ENCODE measurements around the gene TBC1D16.
A peak's percentile ranks its signal among the peaks of the same experiment; 100 is the strongest.
"Not testable (repeated sequence)": the region's sequence is repeated elsewhere in the genome, so short reads cannot be mapped to it uniquely, and the experiment has no call there.

Gene TBC1D16

DNA sequence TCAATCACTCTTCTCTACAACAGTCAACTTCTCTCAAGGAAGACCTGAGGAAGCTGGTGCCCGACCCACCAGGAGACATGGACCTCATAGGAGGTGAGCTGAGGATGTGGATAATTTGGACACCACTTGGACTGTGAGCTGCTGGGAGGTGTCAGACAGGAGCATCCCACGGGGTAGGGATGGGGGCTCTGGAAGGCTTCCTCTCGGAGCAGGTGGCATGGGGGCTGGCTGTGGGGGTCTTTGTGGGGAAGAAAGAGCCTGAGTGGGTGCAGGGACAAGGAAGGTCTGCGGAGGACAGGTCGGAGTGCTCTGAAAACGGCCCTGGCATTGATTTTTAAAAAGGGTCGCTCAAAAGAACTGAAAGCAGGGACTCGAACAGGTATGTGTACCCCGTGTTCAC, 64.0 kb downstream of the TBC1D16 start:
- DNase-seq: no peak

DNA sequence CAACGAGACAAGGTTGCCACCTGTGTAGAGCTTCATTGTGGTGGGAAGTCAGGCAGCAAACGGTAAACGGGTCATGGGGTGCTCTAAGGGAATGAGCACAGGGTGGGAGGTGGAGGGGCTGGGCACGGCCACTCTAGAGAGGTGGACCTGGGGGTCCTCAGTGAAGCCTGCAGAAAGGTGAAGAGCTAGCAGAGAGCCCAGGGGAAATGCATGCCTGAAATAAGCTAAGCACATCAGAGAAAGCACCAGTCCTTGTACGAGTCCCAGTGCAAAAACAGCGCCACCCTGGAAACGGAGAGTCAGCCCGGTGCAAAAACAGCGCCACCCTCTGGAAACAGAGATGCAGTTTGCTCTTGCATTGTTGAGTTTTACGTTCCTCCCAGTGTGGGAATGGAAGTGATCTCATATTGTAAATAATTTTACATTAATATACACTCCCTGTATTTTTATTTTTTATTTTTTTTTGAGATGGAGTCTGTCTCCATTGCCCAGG, 65.0 kb downstream of the TBC1D16 start:
- peak; percentile 67 for DNase-seq

DNA sequence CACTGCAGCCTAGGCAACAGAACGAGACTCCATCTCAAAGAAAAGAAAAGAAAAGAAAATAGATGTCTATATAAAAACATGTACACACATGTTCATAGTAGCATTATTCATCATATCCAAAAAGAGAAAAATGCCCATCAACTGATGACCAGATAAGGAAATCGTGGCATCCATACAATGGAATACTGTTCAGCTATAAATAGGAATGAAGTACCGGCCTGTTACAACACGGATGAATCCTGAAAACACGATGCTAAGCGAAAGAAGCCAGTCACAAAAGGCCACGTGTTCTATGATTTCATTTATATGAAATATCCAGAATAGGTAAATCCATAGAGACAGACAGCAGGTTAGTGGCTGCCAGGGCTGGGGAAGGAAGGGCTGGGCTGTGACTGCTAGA, 65.8 kb downstream of the TBC1D16 start:
- DNase-seq: no peak

DNA sequence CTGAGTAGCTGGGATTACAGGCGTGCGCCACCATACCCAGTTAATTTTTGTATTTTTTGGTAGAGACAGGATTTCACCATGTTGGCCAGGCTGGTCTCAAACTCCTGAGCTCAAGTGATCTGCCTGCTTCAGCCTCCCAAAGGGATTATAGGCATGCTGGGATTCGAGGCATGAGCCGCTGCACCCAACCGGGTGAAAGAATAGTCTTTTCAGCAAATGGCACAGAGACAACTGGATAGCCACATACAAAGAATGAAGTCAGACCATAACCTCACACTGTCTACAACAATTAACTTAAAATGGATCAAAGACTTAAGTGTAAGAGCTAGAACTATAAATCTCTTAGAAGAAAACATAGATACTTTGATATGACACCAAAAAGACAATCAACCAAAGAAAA, 67.6 kb downstream of the TBC1D16 start:
- no peak for DNase-seq

DNA sequence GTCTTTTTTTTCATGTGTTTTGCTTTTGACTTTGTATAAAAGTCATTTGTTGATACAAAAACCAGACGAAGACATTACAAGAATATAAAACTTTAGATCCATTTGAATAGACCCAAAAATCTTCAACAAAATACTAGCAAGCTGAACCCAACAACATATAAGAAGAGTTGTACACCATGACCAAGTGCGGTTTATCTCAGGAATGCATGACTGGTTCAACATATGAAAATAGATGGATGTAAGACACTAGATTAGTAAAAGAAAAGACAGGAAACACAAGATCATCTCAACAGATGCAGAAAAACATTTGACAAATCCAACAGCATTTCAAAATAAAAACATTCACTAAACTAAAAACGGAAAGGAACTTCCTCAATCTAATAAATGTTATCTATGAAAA, 69.0 kb downstream of the TBC1D16 start:
- no peak for DNase-seq

DNA sequence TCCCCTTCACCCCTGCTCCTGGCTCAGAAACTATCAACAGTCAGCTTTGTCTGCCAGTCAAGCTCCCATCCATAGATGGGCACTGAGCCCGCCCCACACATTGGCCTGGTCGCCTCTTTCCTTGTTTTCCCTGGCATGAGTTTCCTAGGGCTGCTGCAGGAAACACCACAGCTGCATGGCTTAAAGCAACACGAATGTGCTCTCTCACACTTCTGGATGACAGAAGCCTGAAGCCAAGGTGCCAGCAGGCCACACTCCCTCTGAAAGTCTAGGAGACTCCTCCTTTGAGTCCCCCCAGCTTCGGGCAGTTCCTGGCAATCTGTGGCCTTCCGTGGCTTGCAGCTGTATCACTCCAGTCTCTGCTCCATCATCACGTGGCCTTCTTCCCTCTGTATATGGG, 69.9 kb downstream of the TBC1D16 start:
- DNase-seq: no peak

DNA sequence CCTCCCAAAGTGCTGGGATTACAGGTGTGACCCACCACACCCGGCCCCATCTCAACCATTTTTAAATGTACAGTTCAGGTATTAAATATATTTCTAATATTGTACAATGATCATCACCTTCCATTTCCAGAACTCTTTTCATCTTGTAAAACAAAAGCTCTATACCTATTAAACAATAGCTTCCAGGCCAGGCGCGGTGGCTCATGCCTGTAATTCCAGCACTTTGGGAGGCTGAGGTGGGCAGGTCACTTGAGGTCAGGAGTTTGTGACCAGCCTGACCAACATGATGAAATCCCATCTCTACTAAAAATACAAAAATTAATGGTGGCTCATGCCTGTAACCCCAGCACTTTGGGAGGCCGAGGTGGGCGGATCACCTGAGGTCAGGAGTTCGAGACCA, 73.2 kb downstream of the TBC1D16 start:
- not testable (repeated sequence) for DNase-seq

DNA sequence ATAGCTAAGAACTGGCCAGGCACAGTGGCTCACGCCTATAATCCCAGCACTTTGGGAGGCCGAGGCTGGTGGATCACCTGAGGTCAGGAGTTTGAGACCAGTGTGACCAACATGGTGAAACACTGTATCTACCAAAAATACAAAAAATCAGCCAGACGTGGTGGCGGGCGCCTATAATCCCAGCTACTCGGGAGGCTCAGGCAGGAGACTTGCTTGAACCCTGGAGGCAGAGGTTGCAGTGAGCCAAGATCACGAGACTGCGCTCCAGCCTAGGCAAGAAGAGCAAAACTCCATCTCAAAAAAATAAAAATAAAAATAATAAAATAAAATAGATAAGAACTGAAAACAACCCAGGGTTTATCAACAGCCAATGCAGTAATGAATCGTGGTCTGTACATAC, 74.1 kb downstream of the TBC1D16 start:
- not testable (repeated sequence) for DNase-seq

DNA sequence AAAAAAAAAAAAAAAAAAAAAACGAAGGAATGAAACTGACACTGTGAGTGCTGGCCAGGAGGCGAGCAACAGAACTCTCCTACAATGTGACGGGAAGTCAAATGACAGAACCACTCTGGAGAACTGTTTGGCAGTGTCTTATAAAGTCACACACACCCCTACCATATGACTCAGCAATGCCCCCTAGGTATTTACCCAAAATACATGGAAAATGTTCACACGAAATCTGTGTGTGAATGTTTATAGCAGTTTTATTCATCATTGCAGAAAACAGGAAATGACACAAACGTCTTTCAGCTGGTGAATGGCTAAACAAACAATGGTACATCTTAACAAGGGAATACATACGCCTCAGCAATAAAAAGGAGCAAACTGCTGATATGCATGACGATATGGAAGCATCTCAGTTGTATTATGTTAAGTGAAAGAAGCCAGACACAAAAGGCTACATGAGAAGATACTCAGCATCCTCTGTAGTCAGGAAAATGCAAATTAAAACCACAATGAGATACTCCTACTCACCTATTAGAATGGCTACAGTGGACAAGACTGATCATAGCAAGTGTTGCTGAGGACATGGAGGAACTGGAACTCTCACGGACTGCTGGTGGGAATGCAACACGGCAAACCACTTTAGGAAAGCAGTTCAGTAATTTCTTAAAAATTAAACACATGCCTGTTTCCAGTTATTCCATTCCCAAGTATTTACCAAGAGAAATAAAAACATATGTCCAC, 74.7 kb downstream of the TBC1D16 start:
- no peak for DNase-seq

DNA sequence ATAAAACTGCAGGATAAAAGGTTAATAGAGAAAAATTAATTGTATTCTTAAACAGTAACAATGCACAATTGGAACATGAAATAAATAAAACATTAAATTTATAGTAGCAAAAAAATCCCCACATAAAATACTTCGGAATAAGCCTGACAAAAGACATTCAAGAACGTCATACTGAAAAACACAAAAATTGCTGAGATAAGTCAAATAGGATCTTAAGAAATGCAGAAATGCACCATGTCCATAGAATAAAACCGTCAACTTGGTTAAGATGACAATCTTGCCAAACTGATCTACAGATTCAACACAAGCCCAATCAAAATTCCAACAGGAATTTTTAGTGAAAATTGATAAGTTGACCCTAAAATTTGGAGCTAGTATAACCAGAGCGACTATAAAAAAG, 76.6 kb downstream of the TBC1D16 start:
- no peak for DNase-seq

DNA sequence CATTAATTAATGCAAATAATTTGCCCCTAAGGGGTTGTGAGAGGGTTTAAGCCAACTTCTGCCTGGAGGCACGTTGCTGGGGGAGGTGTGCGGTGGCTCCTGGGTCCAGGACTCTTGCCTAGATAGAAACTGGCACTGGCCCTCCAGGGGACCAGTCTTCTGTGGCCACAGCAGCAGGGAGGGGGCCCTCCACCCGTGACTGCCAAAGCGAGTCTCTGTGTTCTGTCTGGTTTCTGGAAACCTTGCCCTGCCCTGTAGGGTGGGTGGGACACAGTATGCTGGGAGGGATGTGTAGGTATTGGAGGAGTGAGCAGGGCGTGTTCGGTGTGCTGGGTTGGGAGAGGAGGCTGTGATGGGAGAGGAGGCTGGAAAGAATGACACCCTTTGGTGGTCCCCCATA, 78.8 kb downstream of the TBC1D16 start:
- DNase-seq: peak; percentile 8

DNA sequence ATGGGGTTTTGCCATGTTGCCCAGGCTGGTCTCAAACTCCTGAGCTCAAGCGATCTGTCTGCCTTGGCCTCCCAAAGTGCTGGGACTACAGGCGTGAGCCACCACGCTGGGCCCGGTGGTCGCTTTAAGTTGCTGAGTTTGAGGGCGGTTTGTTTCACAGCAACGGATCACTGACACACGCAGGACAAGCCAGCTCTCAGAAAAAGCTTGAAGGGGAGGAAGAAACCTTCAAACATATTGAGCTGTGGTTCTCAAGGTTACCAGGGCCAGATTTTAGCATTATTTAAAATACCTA, 79.3 kb downstream of the TBC1D16 start:
- DNase-seq: not testable (repeated sequence)

DNA sequence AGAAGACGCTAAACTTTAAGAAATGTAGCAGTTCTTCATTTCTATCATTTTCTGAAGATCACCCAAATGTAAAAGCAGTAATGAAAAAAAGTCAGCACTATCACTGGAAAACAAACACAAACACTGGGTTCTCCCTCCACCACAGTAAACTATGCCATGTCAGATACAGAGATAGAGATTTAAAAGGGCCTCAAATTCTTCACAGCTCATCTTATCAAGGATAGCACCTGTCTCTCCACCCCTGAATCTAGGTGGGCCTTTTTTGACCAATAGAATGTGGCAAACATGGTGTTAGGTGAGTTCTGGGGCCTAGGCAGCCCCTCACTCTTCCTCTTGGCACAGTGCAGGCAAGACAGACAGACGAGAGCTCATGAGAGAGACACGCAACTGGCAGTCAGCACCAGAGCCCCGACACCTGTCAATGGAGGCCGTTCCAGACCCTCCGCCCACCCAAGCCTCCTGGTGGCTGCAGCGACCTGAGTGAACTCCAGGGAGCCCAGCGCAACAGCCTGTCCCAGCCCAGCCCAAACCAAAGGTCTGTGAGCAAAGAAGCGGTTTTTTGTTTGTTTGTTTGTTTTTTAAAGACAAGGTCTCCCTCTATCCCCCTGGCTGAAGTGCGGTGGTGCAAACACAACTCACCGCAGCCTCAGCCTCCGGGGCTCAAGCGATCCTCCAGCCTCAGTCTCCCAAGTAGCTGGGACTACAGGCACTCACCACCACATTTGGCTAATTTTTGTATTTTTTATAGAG, 79.8 kb downstream of the TBC1D16 start:
- DNase-seq: no peak

DNA sequence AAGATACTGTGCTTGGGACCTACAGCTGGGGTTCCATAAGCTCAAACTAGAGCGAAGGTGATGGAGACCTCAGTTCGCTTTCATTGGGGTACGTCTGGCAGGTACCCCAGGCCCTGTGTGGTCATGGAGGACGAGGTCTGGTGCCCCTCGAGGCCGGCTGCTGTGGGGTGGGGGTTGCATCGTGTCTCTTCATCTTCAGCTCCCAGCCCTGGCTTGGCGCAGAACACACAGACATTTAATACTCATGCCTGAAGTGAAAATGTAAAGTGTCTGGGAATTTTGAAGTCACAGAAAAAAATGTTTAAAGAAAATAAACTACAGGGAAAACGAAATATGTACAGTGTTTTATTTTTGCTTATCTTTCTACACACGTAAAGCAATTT, 80.5 kb downstream of the TBC1D16 start:
- DNase-seq: no peak

DNA sequence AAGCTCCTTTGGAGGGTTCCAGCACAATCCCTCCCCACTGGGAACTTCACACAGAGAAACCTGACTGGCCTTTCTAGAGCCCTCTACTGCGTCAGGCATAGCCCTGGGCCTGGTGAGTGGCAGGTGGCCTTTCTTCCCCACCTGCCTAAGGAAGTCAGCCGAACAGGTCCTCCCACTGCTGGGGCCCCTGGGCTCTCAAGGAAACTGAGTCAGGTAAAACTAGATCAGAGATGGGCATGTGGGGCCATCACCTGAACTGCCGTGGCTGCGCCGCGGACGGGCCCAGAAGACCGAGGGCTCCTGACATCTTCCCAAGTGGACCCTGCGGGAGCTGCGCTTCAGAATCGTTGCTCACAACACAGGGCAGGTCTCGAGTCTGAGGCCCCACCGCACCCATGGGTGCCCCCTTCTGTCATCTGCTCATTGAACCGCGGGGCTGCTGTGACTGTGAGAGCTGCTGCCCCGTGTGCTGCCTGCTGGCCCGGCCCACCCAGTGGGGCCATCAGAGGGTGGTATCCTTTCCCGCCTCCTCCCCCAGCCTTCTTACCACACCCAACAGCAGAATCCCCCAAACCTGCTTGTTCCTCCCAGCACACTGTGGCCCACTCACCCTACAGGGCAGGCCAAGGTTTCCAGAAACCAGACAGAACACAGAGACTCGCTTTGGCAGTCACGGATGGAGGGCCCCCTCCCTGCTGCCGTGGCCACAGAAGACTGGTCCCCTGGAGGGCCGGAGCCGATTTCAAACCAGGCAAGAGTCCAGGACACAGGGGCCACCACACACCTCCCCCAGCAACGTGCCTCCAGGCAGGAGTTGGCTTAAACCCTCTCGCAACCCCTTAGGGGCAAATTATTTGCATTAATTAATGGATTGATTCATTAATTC, 81.1 kb downstream of the TBC1D16 start:
- peak; percentile 8 for DNase-seq

DNA sequence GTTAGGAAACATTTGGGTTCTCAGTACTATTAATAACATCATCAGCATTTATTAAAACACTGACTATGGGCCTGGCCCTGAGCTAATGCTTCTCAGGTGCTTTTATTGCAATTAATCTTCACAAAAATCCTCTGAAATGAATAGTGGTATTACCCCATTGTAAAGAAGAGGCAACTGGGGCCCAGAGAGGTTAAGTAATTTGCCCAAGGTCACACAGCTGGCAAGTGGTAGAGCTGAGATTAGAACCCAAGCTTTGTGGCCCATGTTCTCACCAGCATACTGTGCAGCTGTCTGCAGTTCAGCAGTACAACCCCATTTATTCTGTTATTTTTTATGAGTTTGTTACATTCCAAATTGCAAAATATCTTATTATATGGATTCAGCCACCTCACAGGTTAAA, 82.3 kb downstream of the TBC1D16 start:
- no peak for DNase-seq

DNA sequence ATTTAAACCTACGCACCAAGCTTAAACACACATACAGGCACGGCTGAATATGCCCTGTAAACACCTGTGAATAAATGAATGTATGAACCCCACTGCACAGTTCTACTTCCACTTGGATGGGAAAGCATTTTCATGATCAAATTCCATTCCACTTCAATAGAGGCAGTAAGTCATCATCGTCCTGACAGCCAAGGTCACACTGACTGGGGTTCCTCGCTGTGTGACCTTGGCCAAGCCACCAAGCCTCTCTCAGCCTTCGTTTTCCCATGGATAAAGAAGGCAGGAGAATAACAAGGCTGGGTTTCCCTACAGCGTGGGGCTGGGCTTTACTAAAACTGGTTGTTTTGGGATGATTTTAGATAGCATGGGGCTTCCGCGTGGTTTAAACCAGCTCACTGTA, 82.8 kb downstream of the TBC1D16 start:
- peak; percentile 74 for DNase-seq

DNA sequence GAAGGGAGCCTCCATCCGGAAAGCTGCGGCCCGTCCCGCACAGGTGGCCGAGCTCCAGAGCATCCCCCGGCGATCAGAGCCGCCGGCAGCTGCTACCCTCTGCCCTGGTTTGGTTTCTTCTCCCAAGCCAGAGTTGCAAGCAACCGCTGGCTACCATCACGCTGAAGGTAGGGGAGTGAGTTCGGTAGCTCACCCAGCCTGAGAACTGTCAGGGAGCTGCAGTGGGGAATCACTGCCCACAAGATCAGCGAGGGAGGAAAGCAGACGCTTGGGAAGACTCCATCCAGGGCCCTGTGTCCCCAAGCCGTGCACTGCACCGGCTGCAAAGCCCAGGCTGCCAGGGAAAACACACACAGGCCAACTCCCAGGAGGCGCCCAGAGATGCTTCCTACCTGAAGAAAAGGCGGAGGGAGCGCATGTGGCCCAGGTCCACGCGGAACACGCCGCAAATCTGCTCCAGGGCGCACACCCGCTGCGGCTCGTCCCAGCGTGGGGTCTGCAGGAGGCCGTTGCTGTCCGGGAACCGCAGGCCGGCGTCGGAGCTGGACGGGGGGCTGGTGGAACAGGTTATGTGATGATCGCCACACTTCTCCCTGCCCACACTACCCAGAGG, 83.3 kb downstream of the TBC1D16 start:
- no peak for DNase-seq

DNA sequence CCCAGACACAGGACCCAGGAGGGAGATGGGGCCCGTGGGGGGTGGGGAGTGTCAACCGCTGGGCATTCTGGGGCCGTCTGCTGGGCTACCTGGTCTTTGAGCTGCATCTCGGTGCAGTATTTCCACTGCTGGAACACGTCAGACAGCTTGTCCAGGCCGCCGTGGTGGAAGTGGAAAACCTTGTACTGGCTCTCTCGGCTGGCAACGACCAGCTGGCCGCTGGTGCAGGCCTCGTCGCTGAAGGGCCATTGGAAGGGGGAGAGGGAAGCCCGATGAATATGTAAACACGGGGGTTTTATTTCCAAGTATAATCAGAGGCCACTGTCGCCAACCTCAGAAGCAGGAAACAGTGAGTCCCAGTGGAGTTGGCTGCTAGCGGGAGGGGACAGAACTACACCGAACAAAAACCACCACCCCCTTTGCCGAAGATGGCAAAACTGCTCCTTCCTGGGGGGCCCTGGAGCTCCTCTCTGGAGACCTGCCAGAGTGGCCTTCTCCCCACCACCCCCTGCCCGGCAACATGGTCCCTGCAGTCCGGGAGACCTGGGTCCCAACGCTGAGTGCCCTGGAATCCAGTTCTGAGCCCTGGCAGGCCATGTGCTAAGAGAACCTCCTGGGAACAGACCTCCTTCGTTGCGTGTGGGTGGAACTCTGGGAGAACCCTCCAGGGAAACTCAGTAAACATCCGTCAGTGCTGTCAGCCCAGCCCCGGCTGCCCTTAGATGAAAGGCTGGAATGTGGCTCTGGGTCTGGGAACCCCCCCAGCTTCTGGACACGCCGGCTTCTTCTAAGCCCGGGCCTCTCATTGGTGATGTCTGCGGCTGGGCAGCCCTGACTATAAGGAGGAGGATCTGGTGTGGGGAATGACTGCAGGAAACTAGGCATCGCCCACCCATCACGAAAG, 84.1 kb downstream of the TBC1D16 start:
- peak; percentile 78 for DNase-seq

DNA sequence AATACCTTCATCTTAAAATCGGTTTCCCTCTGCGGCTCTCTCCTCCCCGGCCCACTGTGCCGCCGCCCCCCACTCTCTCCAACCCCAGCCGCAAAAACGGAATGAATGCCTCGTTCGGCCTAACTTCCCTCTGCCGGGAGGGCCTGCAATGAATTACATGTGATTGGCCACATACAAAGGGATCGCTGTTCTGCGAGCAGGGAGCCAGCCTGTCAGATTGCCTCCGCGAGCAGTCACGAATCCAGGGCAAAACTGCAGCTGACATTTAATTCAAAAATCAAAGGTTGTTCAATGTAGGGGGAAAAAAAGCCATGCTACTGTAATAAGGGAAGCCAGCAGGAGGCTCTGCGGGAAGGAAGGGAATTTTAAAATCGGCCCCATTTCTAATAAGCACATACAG, 84.9 kb downstream of the TBC1D16 start:
- peak; percentile 86 for DNase-seq

DNA sequence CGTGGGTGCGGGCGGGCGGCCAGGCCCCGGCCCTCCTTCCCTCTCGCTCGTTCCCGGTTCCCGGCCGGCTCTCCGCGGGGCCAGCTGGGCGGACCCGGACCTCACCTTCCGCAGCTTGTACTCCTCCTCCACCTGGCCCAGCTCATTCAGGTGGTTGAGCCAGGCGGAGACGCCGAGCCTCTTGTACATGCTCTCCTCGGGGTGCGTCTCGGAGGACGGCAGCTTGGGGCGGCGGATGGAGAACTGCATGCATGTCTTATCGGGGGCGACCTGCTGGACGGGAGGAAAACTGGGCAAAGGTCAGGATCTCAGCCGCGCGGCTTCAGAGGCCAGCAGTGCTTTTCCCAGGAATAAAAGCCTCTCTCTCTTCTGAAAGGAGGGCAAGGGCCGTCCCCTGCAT, 85.4 kb downstream of the TBC1D16 start:
- DNase-seq: no peak

DNA sequence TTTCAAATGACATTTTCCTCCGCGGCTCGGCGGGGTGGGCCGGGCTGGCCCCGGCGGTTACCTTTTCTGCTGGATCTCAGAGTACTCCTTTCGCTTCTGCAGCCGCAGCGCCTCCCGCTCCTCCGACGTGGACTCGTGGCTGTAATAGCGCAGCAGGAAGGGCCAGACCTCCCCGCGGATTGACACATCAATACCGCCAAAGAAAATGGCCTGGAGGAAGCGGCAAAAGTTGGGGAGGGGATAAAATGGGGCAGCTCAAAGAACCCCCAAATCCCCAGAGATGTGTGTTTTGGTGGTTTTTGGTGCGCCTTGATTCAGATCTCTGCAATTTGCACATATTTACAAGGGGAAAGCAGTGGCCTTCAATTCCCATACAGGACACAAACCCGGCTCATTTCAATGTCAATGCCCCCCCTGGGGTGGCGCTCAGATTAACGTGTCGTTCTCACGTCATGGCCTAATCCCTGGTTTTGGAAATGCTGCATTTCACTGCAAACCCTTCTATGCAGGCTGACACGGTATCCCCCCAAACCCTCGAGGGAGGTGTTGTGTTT, 85.9 kb downstream of the TBC1D16 start:
- DNase-seq: no peak
